VCaP (cell line): ENCODE measurements around the gene ZNF860.

ENCODE experiments used
- H3K27ac ChIP-seq: fragments of 450-650 bp; 2 replicates; pipeline ENCODE4 v1.5.1; 2017
- TF ChIP-seq, protein P1 (sequence below): fragments of 450-650 bp; conservative IDR thresholded peaks from 2 replicates; pipeline ENCODE4 v1.5.1; 2017; ENCODE audit warnings: mild to moderate bottlenecking, moderate library complexity

Gene ZNF860

GRCh38 chr3:31953091-31953490, 28.5 kb upstream of the ZNF860 start:
- H3K27ac ChIP-seq, result no peak overlapping the region
- TF ChIP-seq, protein P1, sequence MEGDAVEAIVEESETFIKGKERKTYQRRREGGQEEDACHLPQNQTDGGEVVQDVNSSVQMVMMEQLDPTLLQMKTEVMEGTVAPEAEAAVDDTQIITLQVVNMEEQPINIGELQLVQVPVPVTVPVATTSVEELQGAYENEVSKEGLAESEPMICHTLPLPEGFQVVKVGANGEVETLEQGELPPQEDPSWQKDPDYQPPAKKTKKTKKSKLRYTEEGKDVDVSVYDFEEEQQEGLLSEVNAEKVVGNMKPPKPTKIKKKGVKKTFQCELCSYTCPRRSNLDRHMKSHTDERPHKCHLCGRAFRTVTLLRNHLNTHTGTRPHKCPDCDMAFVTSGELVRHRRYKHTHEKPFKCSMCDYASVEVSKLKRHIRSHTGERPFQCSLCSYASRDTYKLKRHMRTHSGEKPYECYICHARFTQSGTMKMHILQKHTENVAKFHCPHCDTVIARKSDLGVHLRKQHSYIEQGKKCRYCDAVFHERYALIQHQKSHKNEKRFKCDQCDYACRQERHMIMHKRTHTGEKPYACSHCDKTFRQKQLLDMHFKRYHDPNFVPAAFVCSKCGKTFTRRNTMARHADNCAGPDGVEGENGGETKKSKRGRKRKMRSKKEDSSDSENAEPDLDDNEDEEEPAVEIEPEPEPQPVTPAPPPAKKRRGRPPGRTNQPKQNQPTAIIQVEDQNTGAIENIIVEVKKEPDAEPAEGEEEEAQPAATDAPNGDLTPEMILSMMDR, result no peak

DNA sequence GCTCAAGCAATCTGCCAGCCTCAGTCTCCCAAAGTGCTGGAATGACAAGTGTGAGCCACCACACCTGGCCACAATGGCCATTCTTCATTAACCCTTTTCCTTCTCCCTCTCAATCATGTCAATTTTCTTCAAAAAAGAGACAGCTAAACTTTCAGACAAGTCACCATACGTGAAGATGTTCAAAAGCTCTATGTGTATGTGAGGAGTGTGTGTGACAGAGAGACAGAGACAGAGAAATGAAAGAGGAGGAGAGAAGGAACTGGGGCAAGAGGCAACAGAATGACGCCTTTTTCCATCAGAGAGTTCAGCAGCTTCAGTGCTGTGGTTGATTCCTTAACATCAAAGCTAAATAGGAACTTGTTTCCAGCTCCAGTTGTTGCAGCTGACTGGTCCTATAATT, 27.9 kb upstream of the ZNF860 start:
- TF ChIP-seq, protein P1, result no peak
- H3K27ac ChIP-seq, result no peak overlapping the region

GRCh38 chr3:31955581-31955980, 26.0 kb upstream of the ZNF860 start:
- TF ChIP-seq, protein P1, result no peak
- no peak overlapping the region for H3K27ac ChIP-seq

DNA sequence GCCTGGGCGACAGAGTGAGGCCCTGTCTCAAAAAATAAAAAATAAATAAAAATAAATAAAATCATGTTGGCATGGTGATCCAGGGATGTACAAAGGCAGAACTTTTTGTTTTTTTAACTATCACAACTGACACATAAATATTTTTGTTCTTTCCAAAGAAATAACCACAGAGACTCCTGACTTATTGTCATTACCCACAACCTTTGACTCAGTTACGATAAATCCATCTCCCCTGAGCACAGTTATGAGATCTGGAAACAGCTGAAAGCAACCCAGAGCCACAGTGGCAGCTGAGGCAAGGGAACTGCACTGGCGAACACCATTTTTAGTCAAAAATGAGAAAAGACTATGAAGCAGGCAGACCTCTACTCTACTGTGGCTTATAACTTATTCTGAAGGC, 24.4 kb upstream of the ZNF860 start:
- TF ChIP-seq, protein P1, result no peak
- H3K27ac ChIP-seq, result no peak overlapping the region

- TF ChIP-seq, protein P1, result no peak
These were observed 22.8 kb upstream of the ZNF860 start for GRCh38 chr3:31958701-31959152.

DNA sequence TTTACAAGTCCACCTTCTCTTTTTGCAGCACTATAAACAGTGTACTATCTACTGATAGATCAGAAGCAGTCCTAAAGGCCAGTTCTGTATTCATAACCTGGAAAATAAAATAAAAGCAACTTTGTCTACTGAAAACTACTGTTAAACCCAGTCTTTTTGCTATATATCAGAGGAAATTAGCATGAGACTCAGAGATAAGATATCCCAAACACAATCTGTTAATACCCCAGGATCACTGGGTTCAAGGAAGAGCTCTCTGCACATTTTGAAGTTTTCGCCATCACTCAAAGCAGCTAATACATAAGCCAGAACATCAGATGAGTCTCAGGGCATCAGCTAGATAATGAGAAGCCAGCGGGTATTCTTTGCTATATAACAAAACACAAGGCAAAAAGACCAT, 22.3 kb upstream of the ZNF860 start:
- TF ChIP-seq, protein P1, result no peak
- peak overlapping the region; percentile 53 for H3K27ac ChIP-seq

More at GRCh38 chr3:31958701-31959152, 22.8 kb upstream of the ZNF860 start:
- H3K27ac ChIP-seq, result peak overlapping the region; percentile 53

GRCh38 chr3:31959951-31960792, 21.4 kb upstream of the ZNF860 start:
- TF ChIP-seq, protein P1, result no peak
- peak overlapping the region; percentile 53 for H3K27ac ChIP-seq
